Measurements from ENCODE around the gene USP49. TPM values are rescaled to one million over a fixed set of nuclear protein-coding genes. Genes with fewer than 3 reads are reported as not detected.

The USP49 gene
- total RNA-seq, 1 donor from 2014 or later, result 2.2 TPM

DNA sequence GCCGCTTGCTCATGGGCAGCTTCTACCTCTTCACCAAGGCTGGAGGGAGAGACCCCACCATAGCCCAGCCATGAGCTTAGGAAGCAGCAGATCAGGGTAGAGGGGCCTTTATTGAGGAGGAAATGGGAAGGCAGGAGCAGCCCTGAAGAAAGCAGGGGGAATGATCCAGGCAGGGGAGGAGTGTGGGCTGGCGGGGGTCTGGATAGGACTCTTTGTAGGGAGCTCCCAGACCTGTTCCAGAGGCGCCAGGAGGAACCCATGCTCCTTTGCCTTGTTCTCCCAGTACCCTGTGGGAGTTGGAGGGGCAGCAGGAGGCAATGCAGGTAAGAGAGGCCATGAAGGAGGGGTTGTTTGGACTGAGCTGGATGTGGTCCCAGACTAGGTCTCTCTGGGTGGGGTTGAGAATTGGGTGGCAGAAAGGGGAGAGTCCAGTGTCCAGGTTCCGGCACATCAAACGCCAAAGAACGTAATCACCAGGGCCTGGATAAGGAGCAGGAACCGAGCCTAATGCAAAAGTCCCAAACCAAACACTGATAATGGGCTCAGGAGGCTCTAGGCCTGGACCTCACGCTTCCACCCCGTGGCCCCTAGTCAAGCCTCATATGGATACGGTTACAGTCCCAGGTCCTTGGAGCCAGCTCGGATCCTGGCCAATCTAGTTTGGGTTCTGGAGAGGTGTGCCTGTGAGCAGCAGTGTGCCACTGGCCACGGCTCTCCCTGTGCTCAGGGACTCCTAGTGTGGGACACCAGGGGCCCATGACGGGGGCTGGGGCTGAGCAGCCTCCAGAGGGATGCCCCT is 135.9 kb downstream of the USP49 start:
- DNase-seq (ENCODE audit: low read depth), result no peak

DNA sequence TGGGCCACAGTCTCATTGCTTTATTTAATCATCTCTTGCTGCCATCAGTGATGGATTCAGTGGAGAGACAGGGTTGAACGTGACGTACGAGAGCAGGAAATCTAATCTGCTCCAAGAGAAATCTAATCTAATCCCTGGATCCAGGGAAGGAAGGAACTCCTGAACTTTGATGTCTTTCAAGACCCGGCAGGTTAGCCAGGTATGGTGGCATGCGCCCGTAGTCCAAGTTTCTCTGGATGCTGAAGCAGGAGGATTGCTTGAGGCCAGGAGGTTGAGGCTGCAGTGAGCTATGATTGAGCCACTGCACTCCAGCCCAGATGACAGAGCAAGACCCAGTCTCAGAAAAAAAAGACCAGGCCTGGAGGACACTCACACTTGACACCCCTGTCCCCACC is 136.5 kb downstream of the USP49 start:
- no peak for DNase-seq (ENCODE audit: low read depth)

DNA sequence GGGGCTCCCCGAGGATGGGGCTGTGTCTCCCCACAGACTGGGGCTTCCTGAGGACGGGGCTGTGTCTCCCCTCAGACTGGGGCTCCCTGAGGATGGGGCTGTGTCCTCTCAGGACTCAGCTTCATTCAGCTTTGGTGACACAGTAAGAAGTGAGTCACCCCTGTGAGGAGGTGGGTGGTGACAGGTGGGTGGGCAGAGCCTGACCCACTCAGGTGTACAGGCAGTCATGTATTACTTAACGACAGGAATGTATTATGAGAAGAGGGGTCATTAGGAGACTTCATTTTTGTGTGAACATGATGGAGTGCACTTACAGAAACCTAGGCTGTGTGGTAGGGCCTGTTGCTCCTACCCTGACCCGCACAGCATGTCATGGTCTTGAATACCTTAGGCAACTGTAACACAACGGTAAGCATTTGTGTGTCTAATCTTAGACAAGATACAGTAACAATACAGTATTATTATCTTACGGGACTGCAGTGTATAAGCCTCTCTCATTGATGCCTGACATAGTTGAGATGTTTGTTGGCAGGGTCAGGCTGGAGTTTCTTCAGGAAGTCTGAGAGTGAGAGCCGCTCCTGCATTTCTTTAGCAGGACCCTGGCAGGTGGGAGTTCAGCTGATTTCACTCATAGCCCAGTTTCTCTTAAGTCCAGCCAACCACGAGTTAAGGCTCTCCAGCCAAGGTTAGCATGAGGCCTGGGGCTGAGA is 137.1 kb downstream of the USP49 start:
- peak; percentile 14 for DNase-seq (ENCODE audit: low read depth)

DNA sequence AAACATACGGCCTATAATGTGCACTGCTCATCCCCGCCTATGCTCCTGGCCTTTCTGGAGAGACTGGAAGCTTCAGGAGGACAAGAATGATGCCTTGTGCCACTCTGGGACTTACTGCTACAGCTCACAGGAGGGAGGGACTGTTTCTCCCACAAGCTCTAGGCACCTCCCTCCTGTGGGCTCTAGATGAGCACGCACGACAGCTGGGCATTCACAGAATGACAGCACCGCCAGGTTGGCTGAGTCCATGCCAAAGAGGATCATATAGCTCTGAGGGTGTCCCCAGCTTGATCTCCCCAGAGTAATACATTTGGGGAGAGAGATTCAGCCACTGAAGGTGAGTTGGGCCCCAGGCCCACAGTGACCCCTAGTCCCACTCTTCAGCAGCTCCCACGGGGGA is 137.9 kb downstream of the USP49 start:
- peak; percentile 78 for DNase-seq (ENCODE audit: low read depth)

DNA sequence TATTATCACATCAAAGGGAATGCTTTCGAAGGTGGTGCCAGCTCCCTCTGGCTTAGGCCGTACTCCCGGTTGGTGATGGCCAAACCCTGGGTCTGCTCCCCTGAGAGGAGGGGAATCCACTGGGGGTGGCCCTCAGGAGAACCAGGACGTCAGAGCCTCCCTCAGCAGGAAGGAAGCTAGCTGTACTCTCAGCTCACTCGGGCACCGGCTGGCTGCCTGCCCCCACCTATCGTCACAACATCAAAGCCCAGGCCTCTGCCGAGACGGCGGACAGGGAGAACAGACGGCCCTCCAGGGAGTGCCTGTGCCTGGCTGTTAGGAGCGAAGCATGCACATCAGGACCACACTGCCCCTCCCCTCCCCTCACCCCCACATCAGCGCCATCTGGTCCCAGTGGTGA is 138.8 kb downstream of the USP49 start:
- DNase-seq (ENCODE audit: low read depth), result no peak

DNA sequence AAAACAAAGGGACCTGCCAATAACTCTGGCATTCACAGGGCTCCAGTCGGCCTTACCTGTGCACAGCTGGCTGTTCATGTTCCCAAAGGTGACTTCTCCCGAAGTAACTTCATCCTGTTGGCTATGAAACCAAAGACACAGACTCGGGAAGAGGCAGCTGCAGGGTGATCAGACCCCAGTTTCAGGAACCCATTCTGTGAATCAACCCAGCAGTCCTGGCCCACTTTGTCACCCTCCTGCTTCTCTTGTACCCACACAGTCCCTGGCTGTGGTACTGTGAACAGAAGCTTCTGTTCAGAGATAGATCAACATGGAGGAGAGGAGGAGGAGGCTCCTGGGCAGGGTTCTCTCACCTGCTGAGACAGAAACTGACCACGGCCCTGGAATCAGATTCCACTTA is 139.3 kb downstream of the USP49 start:
- DNase-seq (ENCODE audit: low read depth), result no peak

DNA sequence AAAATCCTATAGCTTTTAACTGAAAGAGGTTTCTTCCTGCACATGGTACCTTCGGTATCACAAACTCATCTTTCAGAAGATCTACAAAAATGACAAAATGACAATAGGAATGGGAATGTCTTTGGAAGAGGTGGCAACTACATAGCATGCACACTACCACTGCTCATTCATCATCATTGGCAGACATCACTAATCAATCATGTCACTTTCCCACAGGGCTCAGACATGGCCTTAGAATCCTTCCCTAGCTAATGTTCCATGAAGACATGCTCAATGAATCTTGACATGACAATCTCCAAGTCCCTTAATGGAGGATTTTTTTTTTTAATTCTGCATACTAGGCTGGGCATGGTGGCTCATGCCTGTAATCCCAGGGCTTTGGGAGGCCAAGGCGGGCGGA is 144.8 kb downstream of the USP49 start:
- no peak for DNase-seq (ENCODE audit: low read depth)

DNA sequence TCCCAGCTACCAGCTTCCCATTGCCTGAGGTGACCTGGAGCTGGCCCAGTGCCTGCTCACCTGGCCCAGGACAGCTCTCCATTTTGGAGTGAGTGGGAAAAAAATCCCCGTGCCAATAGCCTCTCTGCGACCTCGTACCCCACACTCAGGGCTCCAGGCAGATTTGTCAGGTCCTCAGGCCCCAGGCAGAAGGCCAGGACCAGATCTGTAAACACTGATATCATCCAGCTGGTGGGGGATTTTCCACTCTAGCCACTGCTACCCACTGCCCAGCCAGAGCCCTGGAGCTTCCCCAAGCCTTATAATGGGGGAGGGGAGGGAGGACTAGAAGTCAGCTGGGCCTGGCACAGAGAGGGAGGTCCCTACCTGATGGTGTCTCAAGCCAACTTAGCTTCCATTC is 146.6 kb downstream of the USP49 start:
- DNase-seq (ENCODE audit: low read depth), result no peak

DNA sequence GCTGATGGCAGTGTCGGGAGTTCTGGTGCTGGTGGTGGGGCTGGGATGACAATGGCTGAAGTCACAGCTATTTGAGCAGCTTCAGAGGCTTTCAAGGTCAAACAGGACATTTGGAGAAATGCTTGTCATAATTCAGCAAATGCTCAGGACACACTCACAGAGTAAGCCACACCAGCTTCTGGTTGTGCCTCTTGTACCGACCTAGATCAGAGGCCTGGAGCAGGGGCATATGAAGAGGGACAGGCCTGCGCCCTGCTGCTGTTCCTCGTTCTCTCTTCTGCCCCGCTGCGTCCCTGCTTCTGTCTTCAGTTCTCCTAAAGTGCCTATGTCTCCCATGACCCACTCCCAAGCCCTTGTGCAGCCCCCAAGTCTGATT is 147.1 kb downstream of the USP49 start:
- no peak for DNase-seq (ENCODE audit: low read depth)

DNA sequence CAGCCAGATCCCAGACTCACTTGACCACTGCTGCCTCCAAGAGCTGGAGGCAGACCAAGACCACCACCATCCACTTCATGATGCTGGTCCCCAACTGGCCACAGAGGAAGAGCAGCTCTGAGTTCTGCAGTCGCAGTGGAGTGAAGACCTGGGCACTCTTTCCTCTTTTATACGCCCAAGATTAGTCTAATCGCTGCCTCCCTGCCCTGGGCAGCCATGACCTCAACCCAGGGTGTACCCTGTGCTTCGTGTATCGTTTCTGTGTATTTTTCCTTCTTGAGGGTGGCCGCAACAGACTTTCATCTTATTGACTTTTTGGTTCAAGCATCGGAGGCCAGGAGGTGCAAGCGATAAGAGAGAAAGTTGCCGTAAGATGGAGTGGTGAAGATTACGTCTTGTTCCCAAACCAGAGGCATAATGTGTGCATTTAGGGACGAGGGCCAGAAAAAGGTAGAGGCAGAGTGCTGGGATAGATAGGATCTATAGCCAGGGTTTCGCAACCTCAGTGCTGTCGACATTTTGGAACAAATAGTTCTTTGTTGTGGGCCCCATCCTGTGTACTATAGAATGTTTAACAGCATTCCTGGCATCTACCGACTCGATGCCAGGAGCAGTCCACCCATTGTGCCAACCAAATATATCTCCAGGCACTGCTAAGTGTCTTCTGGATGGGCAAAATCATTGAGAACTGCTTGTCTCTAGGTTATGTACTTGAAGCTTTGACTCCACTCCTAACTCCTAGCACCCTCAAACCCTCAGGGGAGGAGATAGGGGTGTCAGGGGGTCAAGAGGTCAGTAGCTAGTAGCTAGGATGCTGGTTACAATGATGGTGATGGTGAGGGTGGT is 147.7 kb downstream of the USP49 start, which contains the start of gene PGC:
TSS of gene PGC (minus strand) at position 142 of the 846 bp plus-strand sequence. CDS start at position 79, 63 bp downstream.
- DNase-seq (ENCODE audit: low read depth), result no peak

DNA sequence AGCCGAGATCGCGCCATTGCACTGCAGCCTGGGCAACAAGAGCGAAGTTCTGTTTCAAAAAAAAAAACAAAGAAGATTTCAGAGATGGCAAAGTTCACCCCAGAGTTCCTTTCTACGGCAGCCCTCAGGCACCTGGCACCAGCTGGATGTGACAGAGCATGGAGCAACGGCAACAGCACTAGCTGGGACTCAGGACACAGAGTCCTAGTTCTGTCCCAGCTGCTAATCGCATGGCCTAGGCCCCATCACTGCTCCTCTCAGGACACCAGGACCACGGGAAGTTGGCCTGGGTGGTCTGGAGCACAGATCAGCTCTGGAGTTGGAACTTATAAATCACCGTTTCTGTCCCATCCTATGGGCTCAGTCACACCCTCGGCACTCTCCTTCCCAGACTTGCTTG is 149.1 kb downstream of the USP49 start:
- DNase-seq (ENCODE audit: low read depth), result no peak

DNA sequence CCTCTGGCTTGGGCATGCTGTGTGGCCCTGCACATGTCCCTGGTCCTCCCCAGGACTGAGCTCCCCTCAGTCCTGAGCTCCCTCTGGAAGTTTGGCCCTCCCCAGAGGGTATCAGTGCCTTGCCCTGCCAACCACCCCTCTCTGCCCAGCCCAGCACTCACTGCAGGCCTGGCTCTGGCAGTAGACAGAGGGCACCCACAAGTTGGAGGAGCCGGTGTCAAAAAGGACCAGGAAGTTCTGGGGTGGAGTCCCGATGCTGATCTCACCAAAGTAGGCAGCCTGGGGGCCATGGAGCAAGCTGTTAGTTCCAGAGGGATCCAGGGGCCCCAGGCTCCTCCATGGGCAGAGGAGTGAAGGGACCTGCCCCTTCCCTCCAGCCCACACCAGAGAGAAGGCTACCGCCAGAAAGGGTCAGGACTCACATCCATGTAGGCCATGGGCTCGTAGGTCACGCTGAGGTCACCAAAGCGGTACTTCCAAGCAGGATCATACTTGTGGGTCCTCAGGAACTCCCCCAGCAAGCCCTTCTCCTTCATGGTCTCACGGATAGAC is 150.9 kb downstream of the USP49 start:
- DNase-seq (ENCODE audit: low read depth), result no peak

DNA sequence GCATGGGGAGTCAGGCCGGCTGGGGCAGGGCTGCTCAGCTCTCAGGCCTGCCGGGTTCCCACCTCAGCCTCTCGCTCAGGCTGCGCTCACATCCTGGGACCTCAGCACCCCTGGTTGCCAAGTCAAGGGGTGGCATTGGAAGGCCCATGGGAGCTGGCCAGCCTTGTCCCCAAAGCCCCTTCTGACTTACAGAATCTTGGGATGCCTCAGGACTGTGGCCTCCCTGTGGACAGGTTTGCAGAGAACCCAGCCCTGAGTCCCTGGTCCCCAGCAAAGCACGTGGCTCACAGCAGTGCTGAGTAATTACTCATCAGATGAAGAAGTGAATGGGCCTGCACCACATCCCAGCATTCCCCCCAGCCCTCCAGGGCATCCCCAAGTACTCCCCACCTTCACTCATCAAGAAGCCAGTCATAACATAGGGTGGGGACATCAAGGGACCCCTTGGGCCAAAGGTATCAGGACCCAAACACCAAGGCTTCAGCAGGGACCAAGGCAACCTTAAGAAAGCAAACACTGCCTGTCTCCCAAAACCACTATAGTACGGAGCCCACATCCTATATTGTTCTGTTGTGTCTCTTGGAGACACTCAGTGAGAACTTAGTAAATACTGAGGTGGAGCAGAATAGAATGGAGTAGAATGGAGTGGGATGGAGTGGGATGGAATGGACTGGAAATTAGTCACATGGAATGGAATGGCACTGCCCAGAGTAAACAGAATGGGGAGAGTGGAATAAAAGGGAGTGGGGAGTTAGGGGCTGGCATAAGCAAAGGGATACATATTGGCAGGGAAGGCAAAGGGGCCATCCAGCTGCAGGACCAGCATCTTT is 151.6 kb downstream of the USP49 start:
- no peak for DNase-seq (ENCODE audit: low read depth)

DNA sequence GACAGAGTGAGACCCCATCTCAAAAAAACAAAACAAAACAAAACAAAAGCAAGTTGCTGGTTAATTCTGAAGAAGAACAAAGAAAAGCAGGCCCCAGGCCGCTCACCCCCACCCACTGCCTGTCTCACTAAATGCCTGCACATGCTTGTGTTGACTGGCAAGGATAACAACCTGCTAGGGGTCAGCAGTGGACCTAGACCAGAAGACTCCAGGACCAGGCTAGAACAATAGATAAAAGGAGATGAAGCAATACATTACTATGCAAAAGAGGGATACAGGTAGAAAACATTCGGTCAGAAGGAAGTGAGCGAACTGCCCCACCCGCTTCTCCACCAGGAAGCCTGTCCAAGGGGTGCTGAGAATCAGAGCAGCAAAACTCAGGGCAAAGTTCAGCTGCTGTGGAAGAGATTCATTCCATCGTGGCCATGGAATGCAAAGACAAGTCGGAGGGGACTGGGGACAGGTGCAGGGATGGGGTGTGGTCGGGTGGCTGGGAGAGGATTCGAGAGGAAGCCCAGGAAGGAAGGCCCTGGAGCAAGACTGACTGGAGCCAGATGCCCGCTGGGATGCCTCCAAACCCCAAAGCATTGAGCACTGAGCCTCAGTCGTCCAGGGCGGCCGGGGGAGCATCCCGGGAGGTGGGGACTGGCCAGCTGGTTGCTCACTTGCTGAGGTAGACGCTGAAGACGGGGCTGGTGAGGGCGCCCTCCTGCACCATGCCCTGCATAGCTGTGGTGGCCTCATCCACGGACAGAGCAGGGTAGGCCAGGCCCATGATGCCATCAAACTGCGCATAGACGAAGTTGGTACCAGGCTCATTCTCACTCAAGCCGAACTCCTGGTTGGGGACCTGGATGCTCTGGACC is 153.3 kb downstream of the USP49 start:
- peak; percentile 73 for DNase-seq (ENCODE audit: low read depth)

DNA sequence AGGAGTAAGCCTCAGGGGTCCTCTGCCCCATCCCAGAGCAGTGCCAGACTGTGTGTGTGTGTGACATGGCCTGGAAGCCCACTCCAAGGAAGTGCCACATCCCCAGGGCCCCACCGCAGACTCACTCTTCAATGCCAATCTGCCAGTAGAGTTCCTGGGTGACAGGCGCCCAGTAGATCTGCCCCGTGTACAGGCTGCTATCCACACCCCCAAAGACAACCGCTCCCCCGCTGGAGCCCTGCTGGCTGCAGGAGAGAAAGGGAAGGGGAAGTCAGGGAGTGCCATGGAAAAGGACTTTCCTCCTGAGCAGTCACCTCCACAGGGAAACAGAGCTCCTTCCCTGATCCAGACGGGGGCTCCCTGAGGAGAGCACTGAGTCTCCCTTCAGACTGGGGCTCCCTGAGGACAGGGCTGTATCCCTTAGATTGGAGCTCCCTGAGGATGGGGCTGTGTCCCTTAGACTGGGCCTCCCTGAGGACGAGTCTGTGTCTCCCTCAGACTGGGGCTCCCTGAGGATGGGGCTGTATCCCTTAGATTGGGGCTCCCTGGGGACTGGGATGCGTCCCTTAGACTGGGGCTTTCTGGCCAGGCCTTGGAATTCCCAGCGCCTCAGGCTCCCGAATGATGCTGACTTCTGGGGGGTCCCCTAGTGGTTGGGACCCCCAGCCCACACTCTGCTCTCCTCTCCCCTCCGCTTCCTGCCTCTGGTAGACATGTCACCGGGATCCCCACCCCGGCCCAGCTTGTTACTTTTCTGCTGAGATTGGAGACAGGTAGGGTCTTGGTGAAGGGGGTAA is 154.6 kb downstream of the USP49 start:
- no peak for DNase-seq (ENCODE audit: low read depth)

All from myocyte (in vitro differentiated cells).